WTC11 (cell line): Measurements from ENCODE around the gene FGD5. TPM values are rescaled to one million over a fixed set of nuclear protein-coding genes. Genes with fewer than 3 reads are reported as not detected.

Source experiments
- ATAC-seq: fragments of 200-7000 bp; cut with Tn5 transposase; 2 replicates; pipeline ENCODE4 v1.10.0; 2021; ENCODE audit warnings: mild to moderate bottlenecking, moderate library complexity
- CTCF ChIA-PET: fragments of 300-600 bp; sonication (Branson Sonifier 250); formaldehyde crosslinking; loops from one replicate; lab custom pipeline; 2021; ENCODE audit warnings: antibody characterized with exemption; lab: Charles Lee
- POLR2A ChIA-PET: fragments of 350-600 bp; sonication (Branson Sonifier 250); formaldehyde crosslinking; loops from one replicate; lab custom pipeline; 2021; ENCODE audit warnings: antibody characterized with exemption; lab: Charles Lee
- DNase-seq: peaks from one replicate; pipeline ENCODE4 v3.0.0; 2021; ENCODE audit warnings: low spot score
- H3K27ac Mint-ChIP-seq: 2 replicates; pipeline ENCODE4 v1.8.0; 2021; ENCODE audit warnings: mixed read lengths
- H3K27me3 Mint-ChIP-seq: 2 replicates; pipeline ENCODE4 v1.8.0; 2021; ENCODE audit warnings: low read depth, mild to moderate bottlenecking, moderate library complexity, mixed read lengths
- H3K36me3 Mint-ChIP-seq: 2 replicates; pipeline ENCODE4 v1.8.0; 2021; ENCODE audit warnings: mixed read lengths
- H3K4me1 Mint-ChIP-seq: 2 replicates; pipeline ENCODE4 v1.8.0; 2022; ENCODE audit warnings: mixed read lengths
- H3K4me3 Mint-ChIP-seq: 2 replicates; pipeline ENCODE4 v1.8.0; 2021; ENCODE audit warnings: mild to moderate bottlenecking, moderate library complexity, mixed read lengths
- H3K9me3 Mint-ChIP-seq: 2 replicates; pipeline ENCODE4 v1.8.0; 2021; ENCODE audit warnings: mixed read lengths
- ESRRA ChIP-seq: sonication (generic); formaldehyde crosslinking; IDR thresholded peaks from 2 replicates; pipeline ENCODE4 v1.8.1; 2022; ENCODE audit warnings: mild to moderate bottlenecking, missing genetic modification reagents, borderline replicate concordance
- JAZF1 ChIP-seq: fragments of 250-450 bp; sonication (Bioruptor Pico); IDR thresholded peaks from 2 replicates; pipeline ENCODE4 v1.9.0; 2021; ENCODE audit warnings: moderate library complexity, mild to moderate bottlenecking, inconsistent platforms
- KAT7 ChIP-seq: sonication (generic); formaldehyde crosslinking; IDR thresholded peaks from 2 replicates; pipeline ENCODE4 v1.8.1; 2023; ENCODE audit warnings: missing genetic modification reagents, mild to moderate bottlenecking, borderline replicate concordance
- NFATC4 ChIP-seq: fragments of 250-450 bp; sonication (Bioruptor Pico); IDR thresholded peaks from 2 replicates; pipeline ENCODE4 v1.9.0; 2021; ENCODE audit warnings: mild to moderate bottlenecking
- NFE2L1 ChIP-seq: sonication (generic); formaldehyde crosslinking; IDR thresholded peaks from 2 replicates; pipeline ENCODE4 v1.8.1; 2023; ENCODE audit warnings: missing genetic modification reagents
- NFYB ChIP-seq: sonication (generic); formaldehyde crosslinking; conservative IDR thresholded peaks from 2 replicates; pipeline ENCODE4 v1.8.0; 2022; ENCODE audit warnings: low read depth, missing genetic modification reagents
- PRRX2 ChIP-seq: fragments of 250-450 bp; sonication (Bioruptor Pico); IDR thresholded peaks from 2 replicates; pipeline ENCODE4 v1.8.0; 2021; ENCODE audit warnings: mild to moderate bottlenecking
- SMAD3 ChIP-seq: sonication (generic); formaldehyde crosslinking; IDR thresholded peaks from 2 replicates; pipeline ENCODE4 v1.8.0; 2022; ENCODE audit warnings: missing genetic modification reagents, mild to moderate bottlenecking, borderline replicate concordance
- TCF7 ChIP-seq: sonication (generic); formaldehyde crosslinking; IDR thresholded peaks from 2 replicates; pipeline ENCODE4 v1.8.0; 2022; ENCODE audit warnings: mild to moderate bottlenecking, low read depth, missing genetic modification reagents, moderate library complexity
- ZSCAN18 ChIP-seq: fragments of 250-450 bp; sonication (Bioruptor Pico); IDR thresholded peaks from 2 replicates; pipeline ENCODE4 v2.1.2; 2022; ENCODE audit warnings: mild to moderate bottlenecking, moderate library complexity
- total RNA-seq: library from RNA; stranded (reverse); gene quantifications from 3 replicates; pipeline ENCODE4 v1.2.3, GENCODE V29; 2021
- TF ChIP-seq, protein P1 (sequence below): sonication (generic); formaldehyde crosslinking; IDR thresholded peaks from 2 replicates; pipeline ENCODE4 v1.8.1; 2023; ENCODE audit warnings: mild to moderate bottlenecking, moderate library complexity, missing genetic modification reagents
- TF ChIP-seq, protein P2 (sequence below): sonication (generic); formaldehyde crosslinking; IDR thresholded peaks from 2 replicates; pipeline ENCODE4 v1.8.0; 2023; ENCODE audit warnings: missing genetic modification reagents, mild to moderate bottlenecking, borderline replicate concordance
- TF ChIP-seq, protein P3 (sequence below): sonication (generic); formaldehyde crosslinking; IDR thresholded peaks from 2 replicates; pipeline ENCODE4 v1.8.0; 2022; ENCODE audit warnings: mild to moderate bottlenecking, missing genetic modification reagents
- TF ChIP-seq, protein P4 (sequence below): sonication (generic); formaldehyde crosslinking; conservative IDR thresholded peaks from 2 replicates; pipeline ENCODE4 v1.8.1; 2023; ENCODE audit warnings: mild to moderate bottlenecking, low read depth, missing genetic modification reagents, moderate library complexity
- TF ChIP-seq, protein P5 (sequence below): sonication (generic); formaldehyde crosslinking; IDR thresholded peaks from 2 replicates; pipeline ENCODE4 v1.8.1; 2022; ENCODE audit warnings: missing genetic modification reagents, borderline replicate concordance
- TF ChIP-seq, protein P6 (sequence below): sonication (generic); formaldehyde crosslinking; IDR thresholded peaks from 2 replicates; pipeline ENCODE4 v1.8.1; 2022; ENCODE audit warnings: low read depth, missing genetic modification reagents, borderline replicate concordance
- TF ChIP-seq, protein P7 (sequence below): sonication (generic); formaldehyde crosslinking; IDR thresholded peaks from 2 replicates; pipeline ENCODE4 v1.8.1; 2023; ENCODE audit warnings: mild to moderate bottlenecking, missing genetic modification reagents, moderate library complexity
- TF ChIP-seq, protein P8 (sequence below): fragments of 250-450 bp; sonication (Bioruptor Pico); IDR thresholded peaks from 2 replicates; pipeline ENCODE4 v1.9.0; 2021; ENCODE audit warnings: moderate library complexity, mild to moderate bottlenecking, inconsistent platforms, borderline replicate concordance

FGD5 gene
- total RNA-seq, 1 experiment from 2014 or later: 18.3 TPM

- Mint-ChIP-seq H3K4me1 (peaks cover 35% of the 10 kb centered on the region), H3K4me3 (no peak overlapping the region), H3K27ac (peak overlapping the region; percentile 71), H3K9me3 (peaks cover 10% of the 10 kb centered on the region), H3K27me3 (no peaks in the 10 kb centered on the region; the same call in 1 of the 2 replicates), H3K36me3 (no peaks in the 10 kb centered on the region)
- DNase-seq: no peak
- ATAC-seq: no peak
- ChIA-PET CTCF (interaction anchor here (1.0 to 1.4 kb wide), 3 partner anchors 60 to 72 kb away, joined by 3 to 5 read pairs (median 3); no protein-coding TSS in a partner anchor), POLR2A (interaction anchor here (0.7 kb wide), 1 partner anchor 239 kb away, joined by 11 read pairs; no protein-coding TSS in a partner anchor)
- TF ChIP-seq JAZF1 (CRISPR knock-in tag) (no peak), NFATC4 (CRISPR knock-in tag) (no peak), TCF7 (no peak), NFYB (CRISPR knock-in tag) (no peak), ESRRA (no peak), PRRX2 (CRISPR knock-in tag) (no peak), SMAD3 (CRISPR knock-in tag) (no peak), KAT7 (CRISPR knock-in tag) (no peak), NFE2L1 (CRISPR knock-in tag) (no peak), ZSCAN18 (CRISPR knock-in tag) (no peak)
- TF ChIP-seq, protein P1, sequence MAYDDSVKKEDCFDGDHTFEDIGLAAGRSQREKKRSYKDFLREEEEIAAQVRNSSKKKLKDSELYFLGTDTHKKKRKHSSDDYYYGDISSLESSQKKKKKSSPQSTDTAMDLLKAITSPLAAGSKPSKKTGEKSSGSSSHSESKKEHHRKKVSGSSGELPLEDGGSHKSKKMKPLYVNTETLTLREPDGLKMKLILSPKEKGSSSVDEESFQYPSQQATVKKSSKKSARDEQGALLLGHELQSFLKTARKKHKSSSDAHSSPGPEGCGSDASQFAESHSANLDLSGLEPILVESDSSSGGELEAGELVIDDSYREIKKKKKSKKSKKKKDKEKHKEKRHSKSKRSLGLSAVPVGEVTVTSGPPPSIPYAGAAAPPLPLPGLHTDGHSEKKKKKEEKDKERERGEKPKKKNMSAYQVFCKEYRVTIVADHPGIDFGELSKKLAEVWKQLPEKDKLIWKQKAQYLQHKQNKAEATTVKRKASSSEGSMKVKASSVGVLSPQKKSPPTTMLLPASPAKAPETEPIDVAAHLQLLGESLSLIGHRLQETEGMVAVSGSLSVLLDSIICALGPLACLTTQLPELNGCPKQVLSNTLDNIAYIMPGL (CRISPR knock-in tag): no peak
- TF ChIP-seq, protein P2, sequence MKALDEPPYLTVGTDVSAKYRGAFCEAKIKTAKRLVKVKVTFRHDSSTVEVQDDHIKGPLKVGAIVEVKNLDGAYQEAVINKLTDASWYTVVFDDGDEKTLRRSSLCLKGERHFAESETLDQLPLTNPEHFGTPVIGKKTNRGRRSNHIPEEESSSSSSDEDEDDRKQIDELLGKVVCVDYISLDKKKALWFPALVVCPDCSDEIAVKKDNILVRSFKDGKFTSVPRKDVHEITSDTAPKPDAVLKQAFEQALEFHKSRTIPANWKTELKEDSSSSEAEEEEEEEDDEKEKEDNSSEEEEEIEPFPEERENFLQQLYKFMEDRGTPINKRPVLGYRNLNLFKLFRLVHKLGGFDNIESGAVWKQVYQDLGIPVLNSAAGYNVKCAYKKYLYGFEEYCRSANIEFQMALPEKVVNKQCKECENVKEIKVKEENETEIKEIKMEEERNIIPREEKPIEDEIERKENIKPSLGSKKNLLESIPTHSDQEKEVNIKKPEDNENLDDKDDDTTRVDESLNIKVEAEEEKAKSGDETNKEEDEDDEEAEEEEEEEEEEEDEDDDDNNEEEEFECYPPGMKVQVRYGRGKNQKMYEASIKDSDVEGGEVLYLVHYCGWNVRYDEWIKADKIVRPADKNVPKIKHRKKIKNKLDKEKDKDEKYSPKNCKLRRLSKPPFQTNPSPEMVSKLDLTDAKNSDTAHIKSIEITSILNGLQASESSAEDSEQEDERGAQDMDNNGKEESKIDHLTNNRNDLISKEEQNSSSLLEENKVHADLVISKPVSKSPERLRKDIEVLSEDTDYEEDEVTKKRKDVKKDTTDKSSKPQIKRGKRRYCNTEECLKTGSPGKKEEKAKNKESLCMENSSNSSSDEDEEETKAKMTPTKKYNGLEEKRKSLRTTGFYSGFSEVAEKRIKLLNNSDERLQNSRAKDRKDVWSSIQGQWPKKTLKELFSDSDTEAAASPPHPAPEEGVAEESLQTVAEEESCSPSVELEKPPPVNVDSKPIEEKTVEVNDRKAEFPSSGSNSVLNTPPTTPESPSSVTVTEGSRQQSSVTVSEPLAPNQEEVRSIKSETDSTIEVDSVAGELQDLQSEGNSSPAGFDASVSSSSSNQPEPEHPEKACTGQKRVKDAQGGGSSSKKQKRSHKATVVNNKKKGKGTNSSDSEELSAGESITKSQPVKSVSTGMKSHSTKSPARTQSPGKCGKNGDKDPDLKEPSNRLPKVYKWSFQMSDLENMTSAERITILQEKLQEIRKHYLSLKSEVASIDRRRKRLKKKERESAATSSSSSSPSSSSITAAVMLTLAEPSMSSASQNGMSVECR (CRISPR knock-in tag): no peak
- TF ChIP-seq, protein P3, sequence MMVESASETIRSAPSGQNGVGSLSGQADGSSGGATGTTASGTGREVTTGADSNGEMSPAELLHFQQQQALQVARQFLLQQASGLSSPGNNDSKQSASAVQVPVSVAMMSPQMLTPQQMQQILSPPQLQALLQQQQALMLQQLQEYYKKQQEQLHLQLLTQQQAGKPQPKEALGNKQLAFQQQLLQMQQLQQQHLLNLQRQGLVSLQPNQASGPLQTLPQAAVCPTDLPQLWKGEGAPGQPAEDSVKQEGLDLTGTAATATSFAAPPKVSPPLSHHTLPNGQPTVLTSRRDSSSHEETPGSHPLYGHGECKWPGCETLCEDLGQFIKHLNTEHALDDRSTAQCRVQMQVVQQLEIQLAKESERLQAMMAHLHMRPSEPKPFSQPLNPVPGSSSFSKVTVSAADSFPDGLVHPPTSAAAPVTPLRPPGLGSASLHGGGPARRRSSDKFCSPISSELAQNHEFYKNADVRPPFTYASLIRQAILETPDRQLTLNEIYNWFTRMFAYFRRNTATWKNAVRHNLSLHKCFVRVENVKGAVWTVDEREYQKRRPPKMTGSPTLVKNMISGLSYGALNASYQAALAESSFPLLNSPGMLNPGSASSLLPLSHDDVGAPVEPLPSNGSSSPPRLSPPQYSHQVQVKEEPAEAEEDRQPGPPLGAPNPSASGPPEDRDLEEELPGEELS (CRISPR knock-in tag): no peak
- TF ChIP-seq, protein P4, sequence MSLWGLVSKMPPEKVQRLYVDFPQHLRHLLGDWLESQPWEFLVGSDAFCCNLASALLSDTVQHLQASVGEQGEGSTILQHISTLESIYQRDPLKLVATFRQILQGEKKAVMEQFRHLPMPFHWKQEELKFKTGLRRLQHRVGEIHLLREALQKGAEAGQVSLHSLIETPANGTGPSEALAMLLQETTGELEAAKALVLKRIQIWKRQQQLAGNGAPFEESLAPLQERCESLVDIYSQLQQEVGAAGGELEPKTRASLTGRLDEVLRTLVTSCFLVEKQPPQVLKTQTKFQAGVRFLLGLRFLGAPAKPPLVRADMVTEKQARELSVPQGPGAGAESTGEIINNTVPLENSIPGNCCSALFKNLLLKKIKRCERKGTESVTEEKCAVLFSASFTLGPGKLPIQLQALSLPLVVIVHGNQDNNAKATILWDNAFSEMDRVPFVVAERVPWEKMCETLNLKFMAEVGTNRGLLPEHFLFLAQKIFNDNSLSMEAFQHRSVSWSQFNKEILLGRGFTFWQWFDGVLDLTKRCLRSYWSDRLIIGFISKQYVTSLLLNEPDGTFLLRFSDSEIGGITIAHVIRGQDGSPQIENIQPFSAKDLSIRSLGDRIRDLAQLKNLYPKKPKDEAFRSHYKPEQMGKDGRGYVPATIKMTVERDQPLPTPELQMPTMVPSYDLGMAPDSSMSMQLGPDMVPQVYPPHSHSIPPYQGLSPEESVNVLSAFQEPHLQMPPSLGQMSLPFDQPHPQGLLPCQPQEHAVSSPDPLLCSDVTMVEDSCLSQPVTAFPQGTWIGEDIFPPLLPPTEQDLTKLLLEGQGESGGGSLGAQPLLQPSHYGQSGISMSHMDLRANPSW (CRISPR knock-in tag): no peak
- TF ChIP-seq, protein P5, sequence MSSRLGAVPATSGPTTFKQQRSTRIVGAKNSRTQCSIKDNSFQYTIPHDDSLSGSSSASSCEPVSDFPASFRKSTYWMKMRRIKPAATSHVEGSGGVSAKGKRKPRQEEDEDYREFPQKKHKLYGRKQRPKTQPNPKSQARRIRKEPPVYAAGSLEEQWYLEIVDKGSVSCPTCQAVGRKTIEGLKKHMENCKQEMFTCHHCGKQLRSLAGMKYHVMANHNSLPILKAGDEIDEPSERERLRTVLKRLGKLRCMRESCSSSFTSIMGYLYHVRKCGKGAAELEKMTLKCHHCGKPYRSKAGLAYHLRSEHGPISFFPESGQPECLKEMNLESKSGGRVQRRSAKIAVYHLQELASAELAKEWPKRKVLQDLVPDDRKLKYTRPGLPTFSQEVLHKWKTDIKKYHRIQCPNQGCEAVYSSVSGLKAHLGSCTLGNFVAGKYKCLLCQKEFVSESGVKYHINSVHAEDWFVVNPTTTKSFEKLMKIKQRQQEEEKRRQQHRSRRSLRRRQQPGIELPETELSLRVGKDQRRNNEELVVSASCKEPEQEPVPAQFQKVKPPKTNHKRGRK (CRISPR knock-in tag): no peak
- TF ChIP-seq, protein P6, sequence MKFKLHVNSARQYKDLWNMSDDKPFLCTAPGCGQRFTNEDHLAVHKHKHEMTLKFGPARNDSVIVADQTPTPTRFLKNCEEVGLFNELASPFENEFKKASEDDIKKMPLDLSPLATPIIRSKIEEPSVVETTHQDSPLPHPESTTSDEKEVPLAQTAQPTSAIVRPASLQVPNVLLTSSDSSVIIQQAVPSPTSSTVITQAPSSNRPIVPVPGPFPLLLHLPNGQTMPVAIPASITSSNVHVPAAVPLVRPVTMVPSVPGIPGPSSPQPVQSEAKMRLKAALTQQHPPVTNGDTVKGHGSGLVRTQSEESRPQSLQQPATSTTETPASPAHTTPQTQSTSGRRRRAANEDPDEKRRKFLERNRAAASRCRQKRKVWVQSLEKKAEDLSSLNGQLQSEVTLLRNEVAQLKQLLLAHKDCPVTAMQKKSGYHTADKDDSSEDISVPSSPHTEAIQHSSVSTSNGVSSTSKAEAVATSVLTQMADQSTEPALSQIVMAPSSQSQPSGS (CRISPR knock-in tag): no peak
- TF ChIP-seq, protein P7, sequence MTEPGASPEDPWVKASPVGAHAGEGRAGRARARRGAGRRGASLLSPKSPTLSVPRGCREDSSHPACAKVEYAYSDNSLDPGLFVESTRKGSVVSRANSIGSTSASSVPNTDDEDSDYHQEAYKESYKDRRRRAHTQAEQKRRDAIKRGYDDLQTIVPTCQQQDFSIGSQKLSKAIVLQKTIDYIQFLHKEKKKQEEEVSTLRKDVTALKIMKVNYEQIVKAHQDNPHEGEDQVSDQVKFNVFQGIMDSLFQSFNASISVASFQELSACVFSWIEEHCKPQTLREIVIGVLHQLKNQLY (CRISPR knock-in tag): no peak
- TF ChIP-seq, protein P8, sequence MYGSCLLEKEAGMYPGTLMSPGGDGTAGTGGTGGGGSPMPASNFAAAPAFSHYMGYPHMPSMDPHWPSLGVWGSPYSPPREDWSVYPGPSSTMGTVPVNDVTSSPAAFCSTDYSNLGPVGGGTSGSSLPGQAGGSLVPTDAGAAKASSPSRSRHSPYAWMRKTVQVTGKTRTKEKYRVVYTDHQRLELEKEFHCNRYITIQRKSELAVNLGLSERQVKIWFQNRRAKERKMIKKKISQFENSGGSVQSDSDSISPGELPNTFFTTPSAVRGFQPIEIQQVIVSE: no peak
Measured at GRCh38 chr3:14852717-14853116, 34.0 kb downstream of the FGD5 start.
